ENCODE measurements around the gene ACSM3. TPM values are rescaled to one million over a fixed set of nuclear protein-coding genes. Genes with fewer than 3 reads are reported as not detected.
A peak's percentile ranks its signal among the peaks of the same experiment; 100 is the strongest.

Gene ACSM3
- total RNA-seq, 1 donor from 2014 or later: not detected

DNA sequence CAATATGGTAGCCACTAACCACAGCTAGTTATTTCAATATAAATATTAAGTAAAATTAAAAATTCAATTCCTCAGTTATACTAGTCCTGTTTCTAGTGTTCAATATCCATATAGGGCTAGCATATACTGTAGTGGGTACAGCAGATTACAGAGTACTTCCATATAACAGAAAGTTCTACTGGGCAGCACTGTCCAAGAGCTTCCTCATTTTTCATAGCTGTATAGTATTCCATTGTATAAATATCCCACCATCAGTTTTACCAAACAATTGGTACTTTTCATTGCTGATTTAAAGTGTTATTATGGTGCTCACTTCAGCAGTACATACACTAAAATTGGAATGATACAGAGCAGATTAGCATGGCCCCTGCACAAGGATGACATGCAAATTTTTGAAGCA is 20.4 kb downstream of the ACSM3 start:
- DNase-seq (ENCODE audit: low spot score in 2 of 2): no peak

DNA sequence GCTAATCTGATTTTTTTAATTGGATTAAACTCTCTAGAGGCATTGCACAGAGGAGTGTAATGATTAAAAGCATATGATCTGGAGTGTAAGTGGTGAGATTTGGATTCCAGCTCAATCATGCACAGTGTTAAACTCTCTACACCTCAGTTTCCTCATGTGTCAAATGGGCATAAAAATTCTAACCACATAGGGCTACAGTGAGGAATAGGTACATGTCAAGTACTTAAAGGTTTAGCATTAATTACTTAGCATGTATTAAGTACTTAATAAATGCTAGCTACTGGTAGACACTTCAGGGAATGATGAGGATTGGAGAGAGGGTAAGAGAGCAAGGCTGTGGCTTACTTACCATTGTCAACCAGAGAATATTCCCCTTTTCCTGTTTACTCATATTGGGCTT is 25.3 kb downstream of the ACSM3 start:
- no peak for DNase-seq (ENCODE audit: low spot score in 2 of 2)
- no peaks in the 10 kb centered on the region for H3K27me3 ChIP-seq
- TF ChIP-seq, protein P1, sequence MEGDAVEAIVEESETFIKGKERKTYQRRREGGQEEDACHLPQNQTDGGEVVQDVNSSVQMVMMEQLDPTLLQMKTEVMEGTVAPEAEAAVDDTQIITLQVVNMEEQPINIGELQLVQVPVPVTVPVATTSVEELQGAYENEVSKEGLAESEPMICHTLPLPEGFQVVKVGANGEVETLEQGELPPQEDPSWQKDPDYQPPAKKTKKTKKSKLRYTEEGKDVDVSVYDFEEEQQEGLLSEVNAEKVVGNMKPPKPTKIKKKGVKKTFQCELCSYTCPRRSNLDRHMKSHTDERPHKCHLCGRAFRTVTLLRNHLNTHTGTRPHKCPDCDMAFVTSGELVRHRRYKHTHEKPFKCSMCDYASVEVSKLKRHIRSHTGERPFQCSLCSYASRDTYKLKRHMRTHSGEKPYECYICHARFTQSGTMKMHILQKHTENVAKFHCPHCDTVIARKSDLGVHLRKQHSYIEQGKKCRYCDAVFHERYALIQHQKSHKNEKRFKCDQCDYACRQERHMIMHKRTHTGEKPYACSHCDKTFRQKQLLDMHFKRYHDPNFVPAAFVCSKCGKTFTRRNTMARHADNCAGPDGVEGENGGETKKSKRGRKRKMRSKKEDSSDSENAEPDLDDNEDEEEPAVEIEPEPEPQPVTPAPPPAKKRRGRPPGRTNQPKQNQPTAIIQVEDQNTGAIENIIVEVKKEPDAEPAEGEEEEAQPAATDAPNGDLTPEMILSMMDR (IDR thresholded peaks at IDR 0.05): no peak
- H3K9me3 ChIP-seq: no peaks in the 10 kb centered on the region
- H3K36me3 ChIP-seq: no peaks in the 10 kb centered on the region
- intact Hi-C loops (cut with DNase I): no loop called here
- no peak overlapping the region for H3K27ac ChIP-seq
- no peaks in the 10 kb centered on the region for H3K4me1 ChIP-seq
- no peak overlapping the region for H3K4me3 ChIP-seq

More for the DNA sequence above, 20.4 kb downstream of the ACSM3 start:
- Histone ChIP-seq H3K4me1 (no peaks in the 10 kb centered on the region), H3K9me3 (no peaks in the 10 kb centered on the region), H3K4me3 (no peak overlapping the region), H3K27ac (no peak overlapping the region), H3K36me3 (no peaks in the 10 kb centered on the region), H3K27me3 (no peaks in the 10 kb centered on the region)
- intact Hi-C loops (cut with DNase I): no loop called here
- TF ChIP-seq, protein P1 (IDR thresholded peaks at IDR 0.05): no peak

DNA sequence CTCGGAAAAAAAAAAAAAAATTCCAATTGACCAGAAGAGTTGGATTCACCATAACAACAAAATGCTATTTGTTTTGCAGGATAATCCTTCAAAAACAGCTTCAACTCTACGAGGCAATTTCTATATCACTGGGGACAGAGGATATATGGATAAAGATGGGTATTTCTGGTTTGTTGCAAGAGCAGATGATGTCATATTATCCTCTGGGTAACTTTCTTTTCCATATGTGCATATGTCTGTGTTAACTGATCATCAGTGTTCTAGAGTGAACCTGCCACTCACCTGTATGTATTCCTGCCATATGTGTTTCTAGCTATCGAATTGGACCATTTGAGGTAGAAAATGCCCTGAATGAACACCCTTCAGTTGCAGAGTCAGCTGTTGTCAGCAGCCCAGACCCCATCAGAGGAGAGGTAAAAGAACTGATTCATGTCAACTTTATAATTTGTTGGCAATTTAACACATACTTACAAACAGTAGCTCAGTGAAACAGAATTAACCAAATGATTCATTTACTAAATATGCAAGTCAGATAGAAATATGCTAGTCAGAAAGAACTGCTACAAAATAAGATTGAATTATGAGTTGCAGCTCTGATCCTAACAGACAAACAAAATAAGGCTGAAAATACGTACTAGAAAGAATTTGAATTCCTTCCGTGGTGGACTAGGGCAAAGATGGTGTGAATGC is 28.3 kb downstream of the ACSM3 start:
- no peak overlapping the region for H3K27ac ChIP-seq
- H3K4me3 ChIP-seq: no peak overlapping the region
- no peaks in the 10 kb centered on the region for H3K4me1 ChIP-seq
- DNase-seq (ENCODE audit: low spot score in 2 of 2): no peak
- TF ChIP-seq, protein P1 (IDR thresholded peaks at IDR 0.05): no peak
- no peaks in the 10 kb centered on the region for H3K9me3 ChIP-seq
- intact Hi-C loops (cut with DNase I): no loop called here
- no peaks in the 10 kb centered on the region for H3K36me3 ChIP-seq
- H3K27me3 ChIP-seq: no peaks in the 10 kb centered on the region

DNA sequence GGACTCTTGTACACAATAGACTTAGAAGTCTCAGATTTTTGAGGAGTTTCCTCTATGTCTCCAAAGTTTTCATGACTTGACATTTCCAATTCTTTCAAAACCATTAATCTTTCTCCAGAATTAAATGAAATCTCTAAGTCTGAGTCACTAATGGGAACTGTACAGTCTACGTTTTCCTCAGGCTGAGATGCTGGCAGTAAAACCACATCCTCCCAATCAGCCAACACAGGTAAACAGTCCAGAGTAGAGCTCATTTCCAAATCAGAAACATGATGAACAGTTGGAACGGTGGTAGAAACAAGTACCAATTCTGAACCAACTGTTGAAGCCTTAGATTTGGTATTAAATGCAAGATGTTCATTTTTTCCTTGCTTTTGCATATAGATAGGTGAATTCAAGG is 34.5 kb downstream of the ACSM3 start:
- intact Hi-C loops (cut with DNase I): no loop called here
- no peak for DNase-seq (ENCODE audit: low spot score in 2 of 2)
- H3K36me3 ChIP-seq: peaks cover 0 to 13% of the 10 kb centered on the region in 2 donors
- no peaks in the 10 kb centered on the region for H3K9me3 ChIP-seq
- no peaks in the 10 kb centered on the region for H3K27me3 ChIP-seq
- peaks cover 0 to 2% of the 10 kb centered on the region in 2 donors for H3K4me1 ChIP-seq
- H3K4me3 ChIP-seq: no peak overlapping the region
- TF ChIP-seq, protein P1 (IDR thresholded peaks at IDR 0.05): no peak
- no peak overlapping the region for H3K27ac ChIP-seq

DNA sequence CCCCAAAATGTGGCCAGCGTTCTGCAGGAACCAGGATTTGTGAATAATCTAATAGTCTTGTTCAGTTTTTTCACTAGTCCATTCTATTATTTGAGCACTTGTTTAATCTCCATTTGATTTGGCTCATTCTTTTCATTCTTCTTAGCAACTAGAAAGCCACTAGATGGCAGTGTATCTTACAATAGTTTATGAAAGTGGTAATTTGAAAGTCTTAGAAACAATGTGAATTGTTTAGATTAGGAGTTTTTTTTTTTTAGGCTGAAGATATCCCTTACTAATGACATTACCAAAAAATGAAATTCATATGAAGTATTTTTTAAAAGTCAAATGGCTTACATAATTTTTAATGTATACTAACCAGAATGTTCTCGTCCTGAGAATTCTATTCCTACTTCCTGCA is 35.8 kb downstream of the ACSM3 start:
- Histone ChIP-seq H3K9me3 (no peaks in the 10 kb centered on the region), H3K27ac (peak overlapping the region in 1 of 2 donors; percentile 28), H3K36me3 (peaks cover 0 to 13% of the 10 kb centered on the region in 2 donors), H3K4me3 (no peak overlapping the region), H3K27me3 (no peaks in the 10 kb centered on the region), H3K4me1 (peaks cover 0 to 2% of the 10 kb centered on the region in 2 donors)
- TF ChIP-seq, protein P1 (IDR thresholded peaks at IDR 0.05): peak in 2 of 3 experiments; percentile 53 to 60
- no peak for DNase-seq (ENCODE audit: low spot score in 2 of 2)
- intact Hi-C loops (cut with DNase I): loop anchor here (1.0 kb wide), 1 partner anchor 284 kb away; no protein-coding TSS in a partner anchor
